HEK293T (cell line): ENCODE results near the gene PARP12.

Experiments used
- BHLHE40 ChIP-seq: fragments of 450-650 bp; IDR thresholded peaks from 2 replicates; pipeline ENCODE4 v1.6.1; 2016; ENCODE audit warnings: mild to moderate bottlenecking, moderate library complexity, borderline replicate concordance
- CTBP1 ChIP-seq: fragments of 450-650 bp; IDR thresholded peaks from 2 replicates; pipeline ENCODE4 v1.6.1; 2016; ENCODE audit warnings: borderline replicate concordance
- FOXM1 ChIP-seq: fragments of 450-650 bp; IDR thresholded peaks from 2 replicates; pipeline ENCODE4 v1.6.1; 2017; ENCODE audit warnings: mild to moderate bottlenecking, borderline replicate concordance
- LEF1 ChIP-seq: fragments of 450-650 bp; IDR thresholded peaks from 2 replicates; pipeline ENCODE4 v1.6.1; 2017; ENCODE audit warnings: mild to moderate bottlenecking, borderline replicate concordance
- SP1 ChIP-seq: fragments of 450-650 bp; IDR thresholded peaks from 2 replicates; pipeline ENCODE4 v1.6.1; 2017
- SUZ12 ChIP-seq: fragments of 450-650 bp; IDR thresholded peaks from 2 replicates; pipeline ENCODE4 v1.6.1; 2016; ENCODE audit warnings: mild to moderate bottlenecking
- TARDBP ChIP-seq: fragments of 450-650 bp; IDR thresholded peaks from 2 replicates; pipeline ENCODE4 v1.6.1; 2016
- ZNF384 ChIP-seq: fragments of 450-650 bp; IDR thresholded peaks from 2 replicates; pipeline ENCODE4 v1.6.1; 2016

DNA sequence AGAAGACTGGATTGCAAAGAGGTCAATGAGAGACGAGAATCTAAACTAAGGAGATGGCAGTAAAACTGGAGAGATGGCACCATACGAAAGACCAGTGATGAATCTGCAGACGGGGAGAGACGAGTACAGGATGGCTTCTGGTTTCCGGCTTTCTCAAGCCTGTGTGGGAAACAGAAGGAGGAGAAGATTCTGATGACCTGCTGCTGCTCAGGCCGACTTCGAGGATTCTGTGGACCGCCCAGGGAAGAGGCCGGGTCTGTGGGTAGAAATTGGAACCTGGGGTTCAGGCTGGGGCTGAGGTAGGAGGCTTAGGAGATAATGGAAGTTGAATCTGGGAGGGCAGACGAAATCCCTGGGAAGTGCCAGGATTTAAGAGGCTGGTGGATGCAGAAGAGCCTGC, 48.6 kb downstream of the PARP12 start:
- TF ChIP-seq SUZ12 = no peak
- TF ChIP-seq SP1 = no peak
- TF ChIP-seq BHLHE40 = no peak
- no peak for TF ChIP-seq ZNF384
- TF ChIP-seq TARDBP = no peak
- no peak for TF ChIP-seq FOXM1
- no peak for TF ChIP-seq LEF1
- TF ChIP-seq CTBP1 = no peak
